Stimulated activated CD4-positive, alpha-beta T cell treated with anti-CD3 and anti-CD28 coated beads, Interleukin-12 subunit alpha, Interleukin-12 subunit beta, amount 100 ng/mL, for 24 hours (primary cell): ENCODE measurements around the gene STARD3.

Experiments
- DNase-seq, 2 experiments: peaks; one replicate each; pipeline ENCODE4 v3.0.0-alpha.2; 2020; ENCODE audit warnings: low read depth in 2 of 2

The STARD3 gene

DNA sequence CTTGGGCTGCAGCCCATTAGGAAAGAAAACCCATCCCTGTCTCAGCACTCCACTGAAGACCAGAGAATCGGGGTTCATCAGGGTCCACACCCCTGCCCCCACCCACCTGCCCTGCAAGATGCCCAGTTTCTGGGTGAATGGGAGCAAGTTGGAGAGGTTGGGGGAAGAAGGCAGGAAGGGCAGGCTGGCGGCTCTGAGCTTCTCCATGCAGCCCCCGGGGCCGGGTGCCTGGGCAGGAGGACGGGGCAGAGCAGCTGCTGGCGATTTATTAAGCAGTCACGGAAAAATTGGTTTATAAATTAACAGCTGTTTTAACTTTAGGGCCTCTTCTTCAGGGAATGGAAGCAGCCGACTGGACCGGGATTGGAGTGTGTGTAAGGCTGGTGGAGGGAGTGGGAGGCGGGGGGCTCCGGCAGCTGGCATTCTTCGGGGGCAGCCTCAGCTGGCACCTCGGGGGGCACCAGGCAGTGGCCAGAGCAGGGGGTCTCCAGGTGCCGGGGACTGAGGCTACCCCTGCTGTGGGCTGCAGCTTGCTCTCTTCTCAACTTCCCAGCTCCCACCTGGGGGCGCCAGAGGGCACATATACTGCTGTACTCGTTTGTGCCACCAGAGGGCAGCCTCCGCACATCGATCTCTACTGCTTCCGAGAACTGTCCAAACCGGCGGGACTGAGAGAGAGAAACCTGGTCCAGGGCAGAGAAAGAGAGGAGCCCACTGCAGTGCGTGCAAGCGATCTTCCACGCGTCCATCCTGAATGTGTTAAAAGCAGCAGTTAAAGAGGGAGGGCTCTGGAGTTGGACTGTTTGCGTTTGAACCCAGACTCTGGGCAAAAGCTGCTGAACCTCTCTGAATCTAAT is 15.2 kb upstream of the STARD3 start:
- DNase-seq = peak; percentile 83 to 84

DNA sequence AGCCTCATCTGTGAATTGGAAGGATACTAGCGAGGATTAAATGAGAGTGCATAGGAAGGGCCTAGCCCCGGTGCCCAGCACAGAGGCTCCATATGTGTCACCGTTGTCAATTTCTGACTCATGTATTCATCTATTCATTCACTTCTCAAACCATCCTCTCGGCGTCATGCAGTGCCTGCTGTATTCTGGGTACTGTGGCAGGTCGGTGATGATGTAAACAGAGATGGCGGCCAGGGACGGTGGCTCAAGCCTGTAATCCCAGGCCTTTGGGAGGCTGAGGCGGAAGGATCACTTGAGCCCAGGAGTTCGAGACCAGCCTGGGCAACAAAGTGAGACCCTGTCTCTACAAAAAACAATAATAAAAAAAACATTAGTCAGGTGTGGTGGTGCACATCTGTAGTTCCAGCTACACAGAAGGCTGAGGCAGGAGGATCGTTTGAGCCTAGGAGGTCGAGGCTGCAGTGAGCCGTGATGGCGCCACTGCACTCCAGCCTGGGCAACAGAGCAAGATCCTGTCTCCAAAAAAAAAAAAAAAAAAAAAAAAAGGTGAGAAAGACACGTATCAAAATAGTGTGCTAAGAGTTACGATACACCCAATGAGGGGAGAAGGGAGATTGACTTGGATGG is 14.5 kb upstream of the STARD3 start:
- no peak for DNase-seq

DNA sequence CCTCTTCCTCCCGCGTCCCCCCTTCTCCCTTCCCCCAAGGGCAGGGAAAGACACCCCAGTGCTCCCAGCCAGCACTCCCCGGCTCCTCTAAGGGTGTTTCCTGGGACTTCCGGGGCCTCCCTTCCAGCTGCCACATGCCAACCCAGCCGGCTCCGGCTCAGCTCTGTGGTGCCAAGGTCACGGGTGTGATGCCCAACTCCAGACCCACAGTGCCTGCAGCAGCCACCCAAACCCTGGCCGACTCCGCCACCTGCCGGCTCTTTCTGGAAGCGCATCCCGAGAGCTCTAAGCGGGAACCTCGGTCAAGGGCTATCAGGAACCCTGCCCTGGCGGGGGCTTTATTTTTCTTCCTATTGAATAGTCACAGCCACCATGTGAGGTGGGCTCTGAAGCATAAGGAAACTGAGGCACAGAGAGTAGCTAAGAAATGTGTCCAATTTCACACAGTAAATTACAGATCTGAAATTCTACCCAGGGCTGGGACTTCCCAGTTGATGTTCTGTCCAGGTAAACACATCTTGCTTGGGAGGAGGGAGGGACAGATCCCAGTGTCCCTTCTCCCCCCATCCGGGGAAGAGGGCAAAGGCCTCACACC is 13.5 kb upstream of the STARD3 start:
- peak; percentile 75 to 90 for DNase-seq

DNA sequence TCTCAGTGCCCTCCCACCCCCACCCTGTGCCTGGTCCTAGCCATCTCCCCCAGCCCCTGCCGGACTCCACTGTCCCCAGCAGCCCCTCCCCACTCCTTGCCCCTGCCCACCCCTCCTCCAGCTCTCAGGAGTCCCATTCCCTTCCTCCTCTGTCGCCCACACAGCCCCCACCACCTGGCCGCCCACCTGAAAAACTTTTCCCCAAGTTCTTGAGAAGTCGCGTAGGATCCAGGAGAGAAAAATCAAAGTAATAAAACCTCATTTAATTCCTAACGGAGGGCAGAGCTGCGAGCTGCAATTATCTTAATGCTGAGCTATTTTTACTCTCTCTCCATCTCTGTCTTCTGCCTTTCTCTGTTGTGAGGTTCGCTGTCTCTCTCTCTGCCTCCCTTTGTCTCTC is 12.6 kb upstream of the STARD3 start:
- DNase-seq = no peak

DNA sequence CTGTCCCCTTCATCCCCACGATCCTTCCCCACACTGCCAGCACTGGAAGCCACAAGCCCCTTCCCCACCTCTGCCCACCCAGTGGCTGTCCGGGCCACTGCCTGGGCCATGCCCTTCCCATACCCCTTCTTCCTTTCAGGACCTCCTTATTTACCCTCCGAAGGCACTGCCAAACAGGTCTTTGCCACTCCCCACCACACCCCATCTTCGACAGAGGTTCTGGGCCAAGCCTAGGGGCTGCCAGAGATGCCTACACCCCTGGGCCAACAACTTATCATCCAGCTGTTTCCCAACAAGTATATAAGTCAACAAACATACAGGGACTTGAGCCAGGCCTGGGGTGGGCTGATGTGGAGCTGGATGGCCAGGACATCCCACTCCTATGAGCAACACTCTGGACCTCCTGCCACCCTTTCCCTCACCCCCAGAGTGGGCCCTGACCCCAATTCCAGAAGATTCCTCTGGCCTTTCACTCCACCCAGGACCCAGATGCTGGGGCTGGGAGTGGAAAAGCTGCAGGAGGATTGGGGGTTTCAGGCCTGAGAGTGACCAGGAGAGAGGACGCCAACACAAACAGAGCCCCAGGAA is 11.7 kb upstream of the STARD3 start:
- no peak for DNase-seq

DNA sequence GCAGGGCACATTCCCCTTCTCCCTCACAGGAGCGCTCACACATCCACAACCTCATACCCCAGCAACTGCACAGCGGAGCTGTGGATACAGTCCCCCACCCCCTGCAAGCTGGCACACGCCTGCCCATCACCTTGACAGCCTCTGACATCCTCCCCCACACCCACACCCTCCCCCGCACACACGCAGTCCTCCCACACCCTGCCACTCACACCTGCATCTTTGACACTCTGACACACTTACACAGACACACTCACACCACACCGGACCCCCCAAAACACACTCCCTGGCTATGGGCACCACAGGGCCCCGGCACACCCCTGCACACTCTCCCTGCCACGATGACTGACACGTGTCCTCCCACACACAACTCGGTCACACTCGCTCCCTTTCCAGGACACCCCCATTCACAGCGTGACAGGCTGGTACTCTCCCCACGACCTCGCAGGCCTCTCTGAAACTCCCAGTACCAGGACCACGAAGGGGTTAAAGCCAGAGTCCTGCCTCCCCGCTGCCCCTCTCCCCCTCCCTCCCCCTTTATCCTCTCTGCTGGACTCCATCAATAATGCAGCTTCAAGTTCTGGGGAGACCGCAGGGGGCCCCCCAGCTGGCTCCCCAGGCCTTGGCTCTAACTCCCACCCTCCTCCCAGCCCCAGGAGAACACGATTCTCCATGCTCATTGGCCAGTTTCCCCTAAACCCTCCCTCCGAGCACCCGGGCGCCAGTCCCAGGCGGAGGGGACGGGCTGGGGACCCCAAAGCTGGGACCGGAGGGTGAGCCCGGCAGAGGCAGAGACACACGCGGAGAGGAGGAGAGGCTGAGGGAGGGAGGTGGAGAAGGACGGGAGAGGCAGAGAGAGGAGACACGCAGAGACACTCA is 10.5 kb upstream of the STARD3 start, which contains the start of gene PPP1R1B:
Gene PPP1R1B (plus strand): TSS at position 782 of the 876 bp plus-strand sequence. CDS start 441 bp downstream, outside the sequence.
- DNase-seq = no peak

DNA sequence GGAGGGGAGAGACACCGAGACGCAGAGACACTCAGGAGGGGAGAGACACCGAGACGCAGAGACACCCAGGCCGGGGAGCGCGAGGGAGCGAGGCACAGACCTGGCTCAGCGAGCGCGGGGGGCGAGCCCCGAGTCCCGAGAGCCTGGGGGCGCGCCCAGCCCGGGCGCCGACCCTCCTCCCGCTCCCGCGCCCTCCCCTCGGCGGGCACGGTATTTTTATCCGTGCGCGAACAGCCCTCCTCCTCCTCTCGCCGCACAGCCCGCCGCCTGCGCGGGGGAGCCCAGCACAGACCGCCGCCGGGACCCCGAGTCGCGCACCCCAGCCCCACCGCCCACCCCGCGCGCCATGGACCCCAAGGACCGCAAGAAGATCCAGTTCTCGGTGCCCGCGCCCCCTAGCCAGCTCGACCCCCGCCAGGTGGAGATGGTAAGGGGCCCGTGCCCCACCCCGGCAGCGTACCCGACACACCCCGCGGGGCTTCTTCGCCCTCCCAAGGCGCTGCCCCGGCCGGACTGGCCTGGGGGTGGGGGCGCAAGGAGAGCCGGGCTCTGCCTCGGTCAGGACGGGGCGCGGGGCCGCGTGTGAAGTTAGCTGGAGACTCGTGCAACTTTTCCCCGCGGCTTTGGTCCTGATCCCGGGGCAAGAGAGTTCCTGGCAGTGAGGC is 9.8 kb upstream of the STARD3 start:
- DNase-seq = no peak

DNA sequence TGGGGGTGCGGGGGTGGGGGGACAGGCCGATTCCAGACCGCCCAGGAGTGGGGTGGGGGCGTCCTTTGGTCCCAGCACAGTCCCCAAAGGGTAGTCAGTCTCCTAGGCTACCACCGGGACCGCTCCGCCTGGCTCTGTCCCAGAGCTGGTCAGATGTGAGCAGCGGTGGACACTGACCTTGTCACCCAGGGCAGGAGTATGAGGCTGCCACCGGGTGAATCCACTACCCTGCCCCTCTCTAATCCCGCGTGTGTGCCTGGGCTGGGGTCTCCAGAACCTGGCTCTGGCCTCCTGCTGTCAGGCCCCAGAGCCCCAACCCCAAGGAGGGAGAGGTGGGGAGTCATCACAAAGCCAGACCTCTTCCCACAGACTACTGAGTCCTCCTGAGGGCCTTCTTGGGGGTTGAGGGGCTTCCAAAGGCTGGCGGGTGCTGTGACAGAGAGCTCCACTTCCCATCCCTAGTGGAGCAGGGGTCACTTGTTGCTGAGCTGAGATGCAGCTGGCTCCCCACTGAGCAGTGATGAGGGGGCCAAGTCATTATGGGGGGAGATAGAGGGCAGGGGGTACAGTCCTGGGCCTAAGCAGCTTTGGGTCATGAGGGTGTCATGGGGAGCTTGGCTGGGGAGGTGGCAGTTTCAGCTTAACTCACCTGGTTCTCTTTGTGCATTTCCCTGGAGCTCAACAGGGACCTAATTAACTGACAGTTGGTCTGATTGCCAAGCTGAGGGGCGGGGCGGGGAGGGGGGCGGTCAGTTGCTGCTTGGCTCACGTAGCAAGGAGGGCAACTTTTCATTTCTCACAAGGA is 9.0 kb upstream of the STARD3 start:
- no peak for DNase-seq

DNA sequence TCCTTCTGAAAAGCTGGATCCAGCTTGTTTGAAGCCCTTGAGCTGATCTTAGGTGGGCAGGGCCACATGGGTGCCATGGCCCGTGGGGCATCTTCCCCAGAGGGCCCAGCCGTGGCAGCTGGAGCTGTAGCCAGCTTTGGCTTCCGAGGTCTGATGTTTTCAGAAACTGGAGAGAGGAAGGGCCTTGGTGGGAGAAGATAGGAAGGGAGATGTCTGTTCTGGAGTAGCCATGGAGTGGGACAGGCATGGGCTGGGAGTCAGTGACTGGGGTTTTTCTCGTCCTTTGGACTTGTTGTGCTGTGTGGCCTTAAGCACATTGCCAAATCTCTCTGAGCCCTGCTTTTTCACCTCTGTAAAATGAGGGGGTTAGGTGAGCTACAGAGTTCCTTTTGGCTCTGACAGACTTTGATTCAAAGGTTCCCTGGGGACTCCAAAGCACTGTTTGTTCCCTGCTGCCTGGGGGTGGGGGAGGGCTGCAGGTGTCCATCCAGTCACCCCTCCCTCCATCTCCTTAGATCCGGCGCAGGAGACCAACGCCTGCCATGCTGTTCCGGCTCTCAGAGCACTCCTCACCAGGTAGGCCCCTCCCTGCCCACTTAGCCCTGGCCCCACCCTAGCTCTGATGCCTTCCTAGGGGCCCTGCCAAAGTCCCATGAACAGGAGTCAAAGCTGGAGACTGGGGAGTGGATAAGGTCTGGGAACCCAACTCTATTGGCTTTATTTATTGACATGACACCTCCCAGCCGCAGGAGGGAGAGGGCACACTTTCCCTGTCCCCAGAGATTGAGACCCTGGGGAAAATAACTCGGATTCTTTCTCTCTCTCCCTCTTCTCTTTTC is 8.1 kb upstream of the STARD3 start:
- DNase-seq = no peak

DNA sequence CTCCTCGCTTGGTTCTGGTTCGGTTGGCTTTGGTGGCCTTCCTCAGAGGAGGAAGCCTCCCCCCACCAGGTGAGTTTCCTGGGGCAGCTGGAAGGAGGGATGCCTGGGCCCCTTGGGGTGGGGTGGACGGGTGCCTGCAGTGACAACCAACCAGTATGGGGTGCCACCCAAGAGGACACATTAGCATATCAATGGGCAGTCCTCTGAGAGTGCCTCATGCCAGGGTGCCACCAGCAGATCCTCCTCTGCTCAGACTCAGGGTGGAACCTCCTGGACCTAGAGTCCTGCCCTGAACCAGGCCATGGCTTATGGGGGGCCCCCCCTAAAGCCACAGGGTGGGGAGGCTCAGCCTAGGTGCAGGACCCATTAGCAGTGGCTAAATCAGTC is 7.5 kb upstream of the STARD3 start:
- DNase-seq = no peak

DNA sequence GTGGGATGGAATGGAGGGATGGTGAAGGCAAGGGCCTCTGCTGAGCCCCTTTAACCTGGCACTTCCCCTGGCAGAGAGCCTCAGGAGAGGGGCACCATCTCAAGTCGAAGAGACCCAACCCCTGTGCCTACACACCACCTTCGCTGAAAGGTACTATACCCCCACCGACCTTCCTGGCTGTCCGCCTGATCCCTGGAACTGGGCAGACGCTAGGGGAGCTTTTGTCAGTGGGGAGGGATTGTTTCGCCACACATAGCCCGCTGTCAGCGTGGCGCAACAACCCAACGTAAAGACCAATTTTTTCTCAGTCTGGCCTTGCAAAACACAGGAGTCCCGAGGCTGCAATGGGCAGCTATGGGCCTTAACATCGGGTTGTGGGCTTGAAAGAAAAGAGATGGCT is 7.0 kb upstream of the STARD3 start:
- no peak for DNase-seq

DNA sequence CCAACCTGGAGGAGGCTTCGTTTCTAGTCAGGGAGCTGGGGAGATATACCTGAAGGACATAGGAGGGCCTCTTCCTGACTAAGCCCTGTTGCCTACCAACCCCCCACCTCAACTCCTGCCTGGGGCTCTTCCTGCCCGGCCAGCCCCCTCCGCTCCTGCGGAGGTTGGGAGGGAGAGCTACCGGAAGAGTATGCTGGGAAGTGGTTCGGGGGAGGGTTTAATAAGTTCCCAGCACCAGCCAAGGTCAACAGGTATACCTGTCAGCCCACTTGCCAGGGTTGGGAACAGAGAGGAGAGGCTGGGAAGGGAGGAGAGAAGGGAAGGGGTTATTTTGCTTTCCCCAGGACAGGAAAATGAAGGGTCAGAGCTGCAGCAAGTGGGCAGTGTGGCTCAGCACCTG is 5.5 kb upstream of the STARD3 start:
- DNase-seq = no peak

DNA sequence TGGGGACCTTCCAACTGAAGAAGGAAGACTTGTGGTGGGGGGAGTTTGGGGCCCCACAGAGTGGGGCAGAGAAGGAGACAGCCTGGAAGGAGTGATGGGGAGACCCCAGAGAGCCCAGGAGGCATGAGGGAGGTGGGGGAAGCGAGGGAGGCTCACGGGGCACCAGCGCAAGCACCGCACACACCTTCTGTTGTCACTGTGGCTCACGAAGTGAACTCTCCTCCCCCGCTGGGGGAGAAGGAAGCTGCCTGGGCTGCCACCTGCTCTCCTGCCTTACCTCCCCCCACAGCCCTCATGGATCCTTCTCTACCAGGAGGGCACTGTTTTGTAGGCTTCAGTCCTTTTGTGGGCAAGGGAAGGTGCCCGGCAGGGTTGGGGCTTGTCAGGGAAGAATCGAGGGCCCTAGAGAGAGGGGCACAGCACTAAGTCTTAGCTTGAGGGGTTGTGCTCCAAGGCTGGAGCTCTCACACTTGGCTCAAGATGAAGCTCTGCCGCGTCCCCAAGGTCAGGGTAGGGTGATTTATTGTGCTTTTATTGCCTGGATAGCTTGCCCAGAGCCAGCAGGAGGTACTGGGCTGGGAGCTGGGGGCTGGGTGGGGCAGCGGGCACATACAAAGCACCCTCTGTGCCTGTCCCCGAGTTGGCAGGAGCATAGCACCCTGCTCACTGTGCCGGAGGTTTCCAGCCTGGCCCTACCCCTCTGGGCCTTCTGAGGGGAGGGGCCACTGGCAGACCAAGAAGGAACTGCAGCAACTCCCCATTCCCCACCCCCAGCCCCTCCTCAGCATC is 4.6 kb upstream of the STARD3 start:
- no peak for DNase-seq

DNA sequence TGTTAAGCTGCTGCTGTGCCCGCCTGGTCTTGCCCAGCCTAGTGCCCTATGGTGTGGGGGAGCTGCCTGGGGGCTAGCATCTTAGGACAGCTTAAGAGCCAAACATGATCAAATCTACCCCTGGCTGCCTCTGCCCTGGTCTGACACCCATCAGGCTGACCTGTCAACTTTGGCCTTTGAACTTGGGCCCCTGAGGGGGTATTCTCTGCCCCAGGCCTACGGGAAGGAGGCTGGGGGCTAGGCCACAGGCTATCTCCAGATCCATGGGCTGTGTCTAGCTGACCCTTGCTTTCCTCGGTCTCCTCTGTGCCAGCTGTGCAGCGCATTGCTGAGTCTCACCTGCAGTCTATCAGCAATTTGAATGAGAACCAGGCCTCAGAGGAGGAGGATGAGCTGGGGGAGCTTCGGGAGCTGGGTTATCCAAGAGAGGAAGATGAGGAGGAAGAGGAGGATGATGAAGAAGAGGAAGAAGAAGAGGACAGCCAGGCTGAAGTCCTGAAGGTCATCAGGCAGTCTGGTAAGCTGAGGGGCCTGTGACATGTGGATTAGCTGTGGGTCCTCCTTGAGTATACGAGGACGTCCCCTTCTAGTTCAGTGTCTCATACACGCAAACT is 3.3 kb upstream of the STARD3 start:
- no peak for DNase-seq

DNA sequence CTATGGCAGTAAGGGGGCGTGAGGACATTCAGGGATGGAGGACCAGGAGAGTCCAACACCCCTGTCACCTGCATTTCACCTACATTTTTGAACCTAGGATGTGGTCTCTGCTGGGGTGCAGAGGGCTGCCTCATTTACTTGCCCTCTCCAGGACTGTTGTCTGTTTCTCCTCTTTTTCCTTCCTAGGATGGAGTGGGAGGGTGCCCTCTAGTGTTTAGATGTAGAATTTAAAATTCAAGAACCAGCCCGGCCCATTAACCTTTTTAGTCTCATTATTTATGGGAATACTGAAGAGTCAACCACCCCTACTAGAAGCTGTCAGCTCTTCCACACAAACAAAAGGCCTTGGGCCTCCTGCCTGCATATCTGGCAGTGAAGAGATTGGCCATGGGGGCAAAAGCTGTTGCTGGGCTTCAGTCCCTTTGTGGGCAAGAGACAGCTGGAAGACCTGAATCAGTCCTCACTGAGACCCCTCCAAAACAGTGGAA is 2.5 kb upstream of the STARD3 start:
- no peak for DNase-seq

DNA sequence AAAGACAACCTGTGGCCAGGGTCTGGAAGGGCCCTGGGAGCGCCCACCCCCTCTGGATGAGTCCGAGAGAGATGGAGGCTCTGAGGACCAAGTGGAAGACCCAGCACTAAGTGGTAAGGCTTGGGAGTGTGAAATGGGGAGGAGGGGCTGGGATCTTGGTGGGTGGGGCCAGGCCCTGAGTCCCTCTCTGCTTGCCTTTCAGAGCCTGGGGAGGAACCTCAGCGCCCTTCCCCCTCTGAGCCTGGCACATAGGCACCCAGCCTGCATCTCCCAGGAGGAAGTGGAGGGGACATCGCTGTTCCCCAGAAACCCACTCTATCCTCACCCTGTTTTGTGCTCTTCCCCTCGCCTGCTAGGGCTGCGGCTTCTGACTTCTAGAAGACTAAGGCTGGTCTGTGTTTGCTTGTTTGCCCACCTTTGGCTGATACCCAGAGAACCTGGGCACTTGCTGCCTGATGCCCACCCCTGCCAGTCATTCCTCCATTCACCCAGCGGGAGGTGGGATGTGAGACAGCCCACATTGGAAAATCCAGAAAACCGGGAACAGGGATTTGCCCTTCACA is 1.2 kb upstream of the STARD3 start:
- DNase-seq = no peak

DNA sequence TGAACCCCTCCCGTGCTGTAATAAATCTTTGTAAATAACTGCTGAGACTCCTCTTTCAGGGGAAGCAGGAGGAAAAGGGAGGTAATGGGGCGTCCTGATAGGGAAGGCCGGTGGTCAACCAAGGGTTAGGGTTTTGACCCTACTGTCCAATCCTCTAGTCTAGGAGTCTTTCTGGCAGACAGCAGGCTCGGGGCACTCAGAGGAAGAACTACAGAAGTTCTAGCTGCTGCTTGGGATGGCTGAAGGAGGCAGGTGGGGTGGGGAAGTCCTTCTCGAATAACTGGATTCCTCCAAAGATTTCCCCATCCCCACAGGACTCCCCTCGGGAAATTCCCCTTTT is 387 bp upstream of the STARD3 start:
- no peak for DNase-seq

DNA sequence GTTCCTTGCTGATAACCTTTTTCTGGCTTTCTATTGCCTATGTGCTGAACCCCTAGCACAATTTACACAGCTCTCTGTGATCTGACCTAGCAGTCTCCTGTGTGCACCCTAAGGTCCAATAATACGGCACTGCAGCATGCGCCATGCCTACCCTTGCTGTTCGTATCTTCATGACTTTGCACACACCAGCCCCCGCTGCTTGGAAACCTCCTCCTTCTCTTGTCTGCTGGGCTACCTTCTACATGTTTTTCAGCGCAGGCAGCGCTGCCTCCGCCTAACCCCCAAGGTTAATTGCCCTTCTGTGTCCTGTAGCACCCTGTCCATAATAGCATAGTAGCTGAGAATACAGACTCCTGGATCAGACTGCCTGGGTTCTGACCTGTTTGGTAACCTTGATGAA is 1.4 kb downstream of the STARD3 start:
- DNase-seq = no peak
